Ishikawa (cell line): ENCODE results near the gene FIGLA.

Experiments
- CEBPB ChIP-seq: IDR thresholded peaks from 2 replicates; pipeline ENCODE4 v1.6.1; 2012
- CREB1 ChIP-seq: IDR thresholded peaks from 2 replicates; pipeline ENCODE4 v1.6.1; 2012; ENCODE audit warnings: low read depth
- EGR1 ChIP-seq: IDR thresholded peaks from 2 replicates; pipeline ENCODE4 v1.6.1; 2012
- EP300 ChIP-seq: IDR thresholded peaks from 2 replicates; pipeline ENCODE4 v1.6.1; 2012; ENCODE audit warnings: borderline replicate concordance
- FOXM1 ChIP-seq: IDR thresholded peaks from 2 replicates; pipeline ENCODE4 v1.6.1; 2012; ENCODE audit warnings: low read depth, borderline replicate concordance
- MAX ChIP-seq: IDR thresholded peaks from 2 replicates; pipeline ENCODE4 v1.6.1; 2012
- NFIC ChIP-seq: IDR thresholded peaks from 2 replicates; pipeline ENCODE4 v1.6.1; 2012
- RAD21 ChIP-seq: IDR thresholded peaks from 2 replicates; pipeline ENCODE4 v1.6.1; 2012; ENCODE audit warnings: low read depth
- REST ChIP-seq: IDR thresholded peaks from 2 replicates; pipeline ENCODE4 v1.6.1; 2012; ENCODE audit warnings: low read depth, mild to moderate bottlenecking
- TAF1 ChIP-seq: IDR thresholded peaks from 2 replicates; pipeline ENCODE4 v1.6.1; 2012; ENCODE audit warnings: low read depth, mild to moderate bottlenecking
- TCF12 ChIP-seq: IDR thresholded peaks from 2 replicates; pipeline ENCODE4 v1.6.1; 2012; ENCODE audit warnings: low read depth
- TEAD4 ChIP-seq: IDR thresholded peaks from 2 replicates; pipeline ENCODE4 v1.6.1; 2012
- USF1 ChIP-seq: IDR thresholded peaks from 2 replicates; pipeline ENCODE4 v1.6.1; 2012
- YY1 ChIP-seq: IDR thresholded peaks from 2 replicates; pipeline ENCODE4 v1.6.1; 2012; ENCODE audit warnings: low read depth
- ZBTB7A ChIP-seq: IDR thresholded peaks from 2 replicates; pipeline ENCODE4 v1.6.1; 2012; ENCODE audit warnings: low read depth

The FIGLA gene

GRCh38 chr2:70830366-70830765 is 39.9 kb upstream of the FIGLA start:
- no peak for TF ChIP-seq YY1
- TF ChIP-seq CEBPB: no peak
- no peak for TF ChIP-seq MAX
- TF ChIP-seq EP300: no peak
- no peak for TF ChIP-seq USF1
- TF ChIP-seq TAF1: no peak
- no peak for TF ChIP-seq CREB1
- no peak for TF ChIP-seq EGR1
- TF ChIP-seq ZBTB7A: no peak

GRCh38 chr2:70829916-70830315 is 39.5 kb upstream of the FIGLA start:
- TF ChIP-seq YY1 (no peak), TAF1 (no peak), MAX (no peak), NFIC (no peak), EP300 (no peak), TEAD4 (no peak), USF1 (no peak), EGR1 (no peak), CEBPB (no peak), FOXM1 (no peak), CREB1 (no peak), TCF12 (no peak), RAD21 (no peak), ZBTB7A (no peak), REST (no peak)

GRCh38 chr2:70828914-70829824 is 38.7 kb upstream of the FIGLA start:
- TF ChIP-seq EGR1 (no peak), REST (no peak), TCF12 (no peak), YY1 (no peak), TEAD4 (no peak), EP300 (no peak), CEBPB (no peak), FOXM1 (no peak), USF1 (no peak), CREB1 (no peak), NFIC (no peak), TAF1 (no peak), ZBTB7A (no peak), MAX (no peak)

GRCh38 chr2:70828115-70828514 is 37.7 kb upstream of the FIGLA start:
- no peak for TF ChIP-seq EGR1
- TF ChIP-seq EP300: no peak
- no peak for TF ChIP-seq YY1
- TF ChIP-seq ZBTB7A: no peak
- no peak for TF ChIP-seq MAX
- TF ChIP-seq CREB1: no peak
- no peak for TF ChIP-seq FOXM1
- no peak for TF ChIP-seq USF1
- no peak for TF ChIP-seq NFIC
- no peak for TF ChIP-seq RAD21
